NK-92 (cell line): Measurements from ENCODE around the gene ATP5PB.

Source experiments
- DNase-seq: peaks from one replicate; lab custom pipeline; 2025; ENCODE audit not compliant: unreplicated experiment; lab: John Stamatoyannopoulos, UW

The ATP5PB gene

GRCh38 chr1:111448918-111449702 lies at the start of gene ATP5PB, which contains the start of gene WDR77:
TSS of gene ATP5PB (plus strand) at chr1:111449464. CDS start at chr1:111449542, 78 bp downstream.
TSS of gene WDR77 (minus strand) at chr1:111449256. CDS start at chr1:111449169, 87 bp downstream.
- DNase-seq = peak; percentile 46

- DNase-seq = no peak
These were observed 49.3 kb upstream of the ATP5PB start for GRCh38 chr1:111399792-111400610.

DNA sequence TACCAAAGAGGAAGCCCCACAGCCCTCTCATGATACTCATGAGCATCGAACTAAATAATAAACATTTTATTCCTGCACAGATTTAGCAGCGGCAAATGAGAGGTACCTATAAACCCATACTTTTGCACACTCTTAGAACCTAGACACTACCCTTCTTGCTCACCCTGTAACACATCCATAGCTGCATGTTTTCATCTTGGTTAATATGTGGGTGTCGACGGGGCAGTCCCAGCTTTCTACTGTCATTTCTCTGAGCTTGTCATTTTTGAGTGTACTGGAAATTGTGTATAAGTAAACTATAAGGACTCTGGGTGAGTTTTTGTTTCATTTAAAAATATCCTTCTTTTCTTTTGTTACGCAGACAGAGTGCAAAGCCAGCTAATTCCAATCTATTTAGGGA lies 47.2 kb upstream of the ATP5PB start:
- DNase-seq = no peak

GRCh38 chr1:111404588-111404987 lies 44.7 kb upstream of the ATP5PB start:
- no peak for DNase-seq

- no peak for DNase-seq
These were observed 42.9 kb upstream of the ATP5PB start for GRCh38 chr1:111406321-111406768.

GRCh38 chr1:111407301-111407700 lies 42.0 kb upstream of the ATP5PB start:
- DNase-seq = no peak

GRCh38 chr1:111412839-111413238 lies 36.4 kb upstream of the ATP5PB start:
- DNase-seq = no peak

DNA sequence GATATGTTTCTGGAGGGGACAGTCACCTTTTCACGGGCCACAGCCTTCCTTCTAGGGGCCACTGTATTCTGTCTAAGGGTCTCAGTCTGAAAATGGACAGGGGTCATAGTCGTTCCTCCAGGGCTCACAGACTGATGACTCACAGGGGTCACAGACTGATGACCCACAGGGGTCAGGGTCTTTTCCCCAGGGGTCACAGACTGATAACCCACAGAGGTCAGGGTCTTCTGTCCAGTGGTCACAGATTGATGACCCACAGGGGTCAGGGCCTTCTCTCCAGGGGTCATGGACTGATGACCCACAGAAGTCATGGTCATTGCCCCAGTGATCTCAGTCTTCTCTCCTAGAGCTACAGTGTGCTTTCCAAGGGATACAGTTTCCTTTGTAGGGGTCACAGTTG lies 34.5 kb upstream of the ATP5PB start:
- DNase-seq = no peak

- no peak for DNase-seq
These were observed 33.8 kb upstream of the ATP5PB start for GRCh38 chr1:111415461-111415860.

DNA sequence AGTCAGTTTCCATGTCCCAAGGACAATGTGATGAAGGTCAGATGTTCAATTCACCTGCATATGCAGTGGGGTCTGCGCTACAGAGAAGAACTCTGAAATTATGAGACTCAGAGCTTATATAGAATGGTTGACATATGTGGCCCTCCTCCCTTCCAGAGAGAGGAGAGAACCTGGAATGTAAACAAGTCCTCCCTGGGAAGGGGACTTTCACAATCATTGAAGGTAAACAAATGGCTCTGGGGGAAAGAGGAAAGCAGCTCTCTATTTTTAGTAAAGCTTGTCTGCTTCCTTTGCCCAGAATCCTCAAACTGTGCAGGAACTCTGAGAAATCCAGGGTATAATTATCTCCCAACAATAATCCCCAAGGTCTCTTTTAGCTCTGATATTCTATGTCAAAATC lies 31.5 kb upstream of the ATP5PB start:
- DNase-seq = no peak

DNA sequence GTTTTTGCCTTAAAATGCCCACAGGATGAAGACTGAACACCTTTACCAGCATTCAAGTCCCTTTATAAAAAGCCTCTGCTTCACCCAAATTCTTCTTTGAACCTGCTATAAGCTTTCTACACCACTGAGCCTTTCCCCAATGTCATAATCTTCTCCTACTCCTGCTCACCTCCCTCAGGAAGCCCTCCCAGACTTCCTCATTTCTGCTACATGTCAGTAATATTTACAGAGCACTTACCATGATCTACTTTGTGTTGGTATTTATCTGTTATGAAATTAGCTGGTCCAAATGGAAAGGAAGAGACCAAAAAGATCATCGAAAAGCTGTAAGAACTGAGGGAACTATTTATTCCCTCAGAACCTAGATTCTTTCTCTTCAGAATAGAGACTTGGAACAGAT lies 30.2 kb upstream of the ATP5PB start:
- DNase-seq = no peak

- no peak for DNase-seq
These were observed 28.9 kb upstream of the ATP5PB start for GRCh38 chr1:111420377-111420776.

- no peak for DNase-seq
These were observed 26.5 kb upstream of the ATP5PB start for GRCh38 chr1:111422546-111423391.

DNA sequence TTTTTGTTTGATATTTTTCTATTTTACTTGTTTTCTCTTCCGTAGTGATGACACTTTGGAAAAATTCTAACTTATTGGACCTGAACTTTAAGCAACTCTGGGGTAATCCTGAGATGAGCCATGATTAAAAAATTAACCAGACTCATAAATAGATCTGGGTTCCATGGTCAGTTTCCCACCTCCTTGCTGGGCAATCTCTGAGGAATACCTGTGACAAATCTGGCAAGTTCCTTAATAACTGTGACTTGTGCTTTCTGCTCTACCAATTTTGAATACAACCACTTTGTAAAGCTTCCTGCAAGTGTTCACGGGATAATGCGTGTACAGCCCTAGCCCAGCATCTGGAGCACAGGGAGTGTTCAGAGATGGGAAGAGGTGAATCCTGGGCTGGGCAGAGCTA lies 25.0 kb upstream of the ATP5PB start:
- DNase-seq = no peak

DNA sequence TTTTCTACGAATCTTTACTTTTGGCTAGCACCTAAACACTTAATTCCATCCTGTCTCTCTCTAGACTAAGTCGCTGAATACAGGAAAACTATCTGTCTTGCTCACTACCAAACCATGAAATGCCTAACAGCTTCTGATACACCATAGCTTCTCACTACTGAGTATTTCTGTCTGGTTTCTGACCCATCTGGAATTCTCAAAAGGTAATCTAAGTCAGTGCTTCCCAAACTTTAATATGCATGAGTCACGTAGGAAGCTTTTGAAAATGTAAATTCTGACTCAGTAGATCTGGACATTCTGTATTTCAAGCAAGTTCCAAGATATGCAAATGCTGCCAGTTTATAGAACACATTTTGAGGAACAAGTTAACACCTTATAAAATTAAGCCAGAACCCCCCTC lies 12.5 kb upstream of the ATP5PB start:
- no peak for DNase-seq

DNA sequence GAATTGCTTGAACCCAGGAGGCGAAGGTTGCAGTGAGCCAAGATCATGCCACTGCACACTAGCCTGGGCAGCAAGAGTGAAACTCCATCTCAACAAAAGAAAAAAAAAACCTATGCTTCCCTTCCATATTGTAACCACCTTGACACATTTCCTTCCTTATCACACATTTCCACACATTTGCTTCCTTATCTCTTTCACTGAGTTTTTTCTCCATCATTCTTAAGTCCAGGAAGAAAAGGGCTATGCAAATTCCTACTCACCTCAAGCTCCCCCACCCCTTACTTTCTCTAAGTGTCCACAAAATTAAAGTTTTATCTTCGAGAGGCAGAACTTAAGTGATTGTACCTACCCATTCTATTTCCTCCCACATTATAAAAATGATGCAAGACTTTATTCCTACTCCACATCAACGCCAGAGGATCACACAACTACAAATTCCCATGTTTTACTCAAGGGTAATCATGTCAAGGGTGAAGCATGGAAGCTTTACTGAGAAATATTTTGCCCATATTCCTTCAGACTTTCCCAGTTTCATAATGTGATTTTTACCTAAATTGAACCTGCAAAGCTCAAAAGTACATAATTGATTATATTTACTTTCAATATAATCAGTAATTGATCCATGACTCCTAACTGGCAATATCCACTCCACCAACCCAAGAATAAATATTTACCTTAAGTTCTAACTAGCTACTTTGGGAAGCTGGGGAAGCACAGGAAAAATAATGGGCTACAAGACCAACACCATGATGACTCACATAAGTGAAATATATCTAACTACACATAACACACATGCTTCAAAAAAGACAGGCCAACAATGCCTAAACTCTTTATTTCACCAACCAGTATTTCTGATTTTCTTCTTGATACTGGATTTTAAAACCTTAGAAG lies 9.6 kb upstream of the ATP5PB start:
- DNase-seq = no peak

DNA sequence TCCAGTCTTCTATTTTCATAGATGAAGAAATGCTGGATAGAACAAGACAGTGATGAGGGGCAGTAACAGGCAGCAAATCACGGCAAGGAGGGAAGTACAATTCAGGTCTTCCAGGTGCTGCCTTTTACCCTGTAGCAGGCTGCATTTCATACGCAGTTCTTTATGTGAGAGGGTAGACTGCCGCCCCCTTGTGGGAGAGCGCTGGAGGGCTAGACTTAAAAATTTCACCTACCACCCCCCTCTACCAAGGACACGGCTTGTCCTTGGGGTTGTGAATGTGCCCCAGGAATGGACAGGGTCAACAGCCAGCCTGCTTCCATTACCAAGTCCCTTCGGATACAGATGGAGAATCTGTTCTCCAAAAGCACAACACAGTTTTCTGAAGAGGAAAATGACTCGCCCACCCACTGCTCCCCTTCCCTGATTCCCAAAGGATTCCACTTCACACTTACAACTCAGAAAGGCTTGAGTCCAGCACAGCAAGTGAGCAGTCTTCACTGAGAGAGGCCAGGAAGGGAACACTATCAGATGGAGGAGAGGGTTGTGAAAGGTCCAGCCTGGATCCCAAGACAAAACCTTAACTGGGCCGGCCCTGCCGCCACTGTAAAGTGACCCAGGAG lies 7.6 kb upstream of the ATP5PB start:
- DNase-seq = no peak

GRCh38 chr1:111442457-111442856 lies 6.8 kb upstream of the ATP5PB start:
- DNase-seq = no peak

DNA sequence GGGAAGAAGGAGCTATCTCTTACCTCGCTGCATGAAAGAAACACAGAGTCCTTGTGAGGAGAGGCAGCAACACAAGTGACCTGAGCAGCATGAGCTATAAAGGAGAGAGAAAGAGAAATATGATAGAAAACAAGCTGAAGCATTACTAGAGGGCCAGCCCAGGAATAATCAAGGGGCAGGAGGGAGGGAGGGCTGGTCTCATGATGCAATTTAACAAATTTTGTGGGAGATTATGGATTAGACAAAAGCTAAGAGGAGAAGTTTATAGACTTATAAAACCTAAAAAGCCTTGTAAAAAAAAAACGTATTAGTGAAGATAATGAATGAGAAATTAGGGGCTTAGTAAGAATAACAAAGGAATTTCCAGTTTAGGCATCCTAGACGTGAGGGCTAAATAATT lies 5.2 kb upstream of the ATP5PB start:
- no peak for DNase-seq

GRCh38 chr1:111446546-111446945 lies 2.7 kb upstream of the ATP5PB start:
- no peak for DNase-seq
